GM12873 (cell line): ENCODE results near the gene SUSD2.
A peak's percentile ranks its signal among the peaks of the same experiment; 100 is the strongest.

Experiments used
- TF ChIP-seq, protein P1 (sequence below): IDR thresholded peaks from 2 replicates; pipeline ENCODE4 v1.5.1; 2012; ENCODE audit warnings: low read depth, mild to moderate bottlenecking, moderate library complexity, low read length, control low read depth; ENCODE audit not compliant: insufficient read depth; ENCODE audit errors: missing control alignments

Gene SUSD2

DNA sequence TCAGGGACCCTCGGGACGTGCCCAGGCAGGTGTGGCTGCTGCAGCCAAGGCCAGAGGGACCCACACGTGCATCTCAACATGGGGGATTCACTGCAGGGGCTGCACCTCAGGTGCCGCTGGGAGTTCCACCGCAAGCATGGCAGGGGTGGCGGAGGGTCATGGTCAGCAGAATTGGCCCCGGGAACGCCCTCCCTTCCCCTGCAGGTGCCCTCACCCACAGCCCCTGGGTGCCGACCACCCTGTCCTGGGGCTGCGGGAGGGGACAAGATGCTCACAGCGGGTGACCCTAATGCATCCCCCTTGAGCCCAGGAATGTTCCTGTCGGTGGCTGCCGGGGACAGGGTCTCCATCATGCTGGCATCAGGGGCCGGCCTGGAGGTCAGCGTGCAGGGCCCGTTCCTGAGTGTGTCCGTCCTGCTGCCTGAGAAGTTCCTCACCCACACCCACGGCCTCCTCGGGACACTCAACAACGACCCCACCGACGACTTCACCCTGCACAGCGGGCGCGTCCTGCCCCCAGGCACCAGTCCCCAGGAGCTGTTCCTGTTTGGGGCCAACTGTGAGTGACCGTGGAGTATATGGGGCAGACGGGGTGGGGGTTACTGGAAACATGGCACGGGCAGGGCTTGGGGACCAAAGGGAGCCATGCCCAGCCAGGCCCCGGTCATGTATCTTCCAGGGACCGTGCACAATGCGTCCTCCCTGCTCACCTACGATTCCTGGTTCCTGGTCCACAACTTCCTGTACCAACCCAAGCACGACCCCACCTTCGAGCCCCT, 5.8 kb downstream of the SUSD2 start:
- TF ChIP-seq, protein P1, sequence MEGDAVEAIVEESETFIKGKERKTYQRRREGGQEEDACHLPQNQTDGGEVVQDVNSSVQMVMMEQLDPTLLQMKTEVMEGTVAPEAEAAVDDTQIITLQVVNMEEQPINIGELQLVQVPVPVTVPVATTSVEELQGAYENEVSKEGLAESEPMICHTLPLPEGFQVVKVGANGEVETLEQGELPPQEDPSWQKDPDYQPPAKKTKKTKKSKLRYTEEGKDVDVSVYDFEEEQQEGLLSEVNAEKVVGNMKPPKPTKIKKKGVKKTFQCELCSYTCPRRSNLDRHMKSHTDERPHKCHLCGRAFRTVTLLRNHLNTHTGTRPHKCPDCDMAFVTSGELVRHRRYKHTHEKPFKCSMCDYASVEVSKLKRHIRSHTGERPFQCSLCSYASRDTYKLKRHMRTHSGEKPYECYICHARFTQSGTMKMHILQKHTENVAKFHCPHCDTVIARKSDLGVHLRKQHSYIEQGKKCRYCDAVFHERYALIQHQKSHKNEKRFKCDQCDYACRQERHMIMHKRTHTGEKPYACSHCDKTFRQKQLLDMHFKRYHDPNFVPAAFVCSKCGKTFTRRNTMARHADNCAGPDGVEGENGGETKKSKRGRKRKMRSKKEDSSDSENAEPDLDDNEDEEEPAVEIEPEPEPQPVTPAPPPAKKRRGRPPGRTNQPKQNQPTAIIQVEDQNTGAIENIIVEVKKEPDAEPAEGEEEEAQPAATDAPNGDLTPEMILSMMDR = no peak

DNA sequence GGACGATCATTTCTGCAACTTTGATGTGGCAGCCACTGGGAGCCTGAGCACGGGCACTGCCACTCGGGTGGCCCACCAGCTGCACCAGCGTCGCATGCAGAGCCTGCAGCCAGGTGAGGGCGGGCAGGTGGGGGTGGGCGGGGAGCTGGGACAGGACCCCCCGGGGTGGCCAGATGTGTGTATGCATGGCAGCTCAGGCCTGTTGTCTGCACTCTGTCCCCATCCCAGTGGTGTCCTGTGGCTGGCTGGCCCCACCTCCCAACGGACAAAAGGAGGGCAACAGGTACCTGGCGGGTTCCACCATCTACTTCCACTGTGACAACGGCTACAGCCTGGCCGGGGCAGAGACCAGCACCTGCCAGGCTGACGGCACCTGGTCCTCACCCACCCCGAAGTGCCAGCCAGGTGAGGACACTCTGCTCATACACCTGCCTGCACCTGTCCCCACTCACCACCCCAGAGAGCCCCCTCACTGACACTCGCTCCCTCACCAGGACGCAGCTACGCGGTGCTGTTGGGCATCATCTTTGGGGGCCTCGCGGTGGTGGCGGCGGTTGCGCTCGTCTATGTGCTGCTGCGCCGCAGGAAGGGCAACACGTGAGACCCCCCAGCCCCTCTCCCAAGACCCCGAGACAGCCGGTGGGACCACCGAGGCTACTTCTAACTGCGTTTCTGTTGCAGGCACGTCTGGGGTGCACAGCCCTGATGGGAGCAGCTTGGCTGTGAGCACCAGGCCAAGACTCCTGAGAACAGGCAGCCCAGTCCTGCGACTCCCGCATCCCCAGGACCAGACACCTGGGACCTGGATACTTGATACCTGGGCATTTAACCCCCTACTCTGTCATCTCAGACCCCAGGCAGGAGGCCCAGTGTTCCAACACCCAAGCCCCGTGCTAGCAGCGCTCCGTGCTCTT, 6.7 kb downstream of the SUSD2 start:
- TF ChIP-seq, protein P1 = no peak

- TF ChIP-seq, protein P1 = no peak
Measured at GRCh38 chr22:24188705-24189248, 7.5 kb downstream of the SUSD2 start.

- TF ChIP-seq, protein P1 = peak; percentile 91
Measured at GRCh38 chr22:24189249-24190158, 8.2 kb downstream of the SUSD2 start.

DNA sequence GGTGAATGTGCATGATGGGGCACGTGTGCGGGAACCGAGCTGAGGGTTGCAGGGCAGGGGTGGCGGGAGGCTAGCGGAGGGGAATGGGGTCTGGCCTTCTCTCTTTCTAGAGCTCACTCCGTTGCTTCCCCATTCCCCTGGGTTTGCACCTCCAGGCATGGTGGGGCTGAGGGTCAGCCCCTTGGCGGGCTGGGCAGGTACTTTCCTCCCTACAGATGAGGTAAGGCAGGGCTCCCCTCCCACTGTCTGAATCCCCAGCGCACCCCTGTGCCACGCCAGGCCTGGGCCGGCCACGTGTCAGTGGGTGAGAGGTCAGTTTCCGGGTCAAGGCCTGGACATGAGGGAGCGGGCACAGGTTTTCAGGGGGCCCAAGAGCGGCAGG, 8.9 kb downstream of the SUSD2 start:
- TF ChIP-seq, protein P1 = no peak

DNA sequence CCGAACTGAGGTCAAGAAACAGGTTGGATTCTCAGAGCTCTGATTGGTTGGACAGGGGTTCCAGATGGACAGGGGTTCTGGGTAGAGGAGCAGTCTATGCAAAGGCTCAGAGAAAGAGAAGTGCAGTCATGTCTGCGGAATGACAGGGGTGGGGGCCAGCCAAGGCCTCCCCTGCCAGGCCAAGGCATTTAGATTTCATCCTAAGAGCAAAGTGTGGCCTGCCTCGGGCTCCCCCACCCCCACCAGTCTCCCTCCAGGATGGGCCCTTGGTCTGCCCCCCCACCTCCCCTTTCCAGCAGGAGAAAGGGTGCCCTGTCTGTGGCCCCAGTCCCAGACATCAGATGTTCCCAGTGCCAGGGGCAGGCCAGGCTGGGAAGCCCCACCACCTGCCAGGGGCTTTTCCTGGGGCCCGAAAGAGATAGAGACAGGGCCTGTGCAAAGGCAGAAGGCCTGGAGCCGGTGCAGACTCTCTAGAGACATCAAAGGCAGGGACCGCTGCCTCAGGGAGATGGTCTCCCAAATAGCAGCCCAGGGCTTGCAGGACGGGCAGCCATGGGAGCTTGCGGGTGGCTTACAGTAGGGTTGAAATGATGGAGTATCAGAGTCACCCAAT, 9.4 kb downstream of the SUSD2 start:
- TF ChIP-seq, protein P1 = no peak
